ENCODE results near the gene HMOX1. TPM values are rescaled to one million over a fixed set of nuclear protein-coding genes. Genes with fewer than 3 reads are reported as not detected.

HMOX1 gene, protein sequence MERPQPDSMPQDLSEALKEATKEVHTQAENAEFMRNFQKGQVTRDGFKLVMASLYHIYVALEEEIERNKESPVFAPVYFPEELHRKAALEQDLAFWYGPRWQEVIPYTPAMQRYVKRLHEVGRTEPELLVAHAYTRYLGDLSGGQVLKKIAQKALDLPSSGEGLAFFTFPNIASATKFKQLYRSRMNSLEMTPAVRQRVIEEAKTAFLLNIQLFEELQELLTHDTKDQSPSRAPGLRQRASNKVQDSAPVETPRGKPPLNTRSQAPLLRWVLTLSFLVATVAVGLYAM
- 10 to 100 TPM; 12.1 to 32.2 (median 17.1) TPM for polyA plus RNA-seq (ENCODE audit: insufficient read length in 10 of 10)
- long read RNA-seq, donor 1, partial matches to known transcripts: 0 of 1 reads
- long read RNA-seq, donor 1, other reads (novel, unspliced or antisense): 0 of 1 reads
- long read RNA-seq, donor 2, partial matches to known transcripts: 0 of 2 reads
- long read RNA-seq, donor 2, other reads (novel, unspliced or antisense): 0 of 2 reads
- long read RNA-seq, donor 3: 0 reads
- long read RNA-seq, donor 4, partial matches to known transcripts: 0 of 2 reads
- long read RNA-seq, donor 4, other reads (novel, unspliced or antisense): 0 of 2 reads
- long read RNA-seq, donor 5, partial matches to known transcripts: 15 of 19 reads
- long read RNA-seq, donor 5, other reads (novel, unspliced or antisense): 0 of 19 reads
- long read RNA-seq, donor 6, partial matches to known transcripts: 0 of 3 reads
- long read RNA-seq, donor 6, other reads (novel, unspliced or antisense): 0 of 3 reads
- long read RNA-seq, donor 7: 0 reads
- long read RNA-seq, donor 8, transcript HMOX1-201 (5 exons, 1,822 nt): major isoform, 5 of 5 reads
- long read RNA-seq, donor 8, partial matches to known transcripts: 0 of 5 reads
- long read RNA-seq, donor 8, other reads (novel, unspliced or antisense): 0 of 5 reads
- long read RNA-seq, donor 9: 0 reads

- DNase-seq: peak; percentile 83 to 94 (median 86)
Observed at GRCh38 chr22:35380537-35381423, at the start of gene HMOX1. HMOX1 (plus strand) TSS chr22:35381096; CDS start chr22:35381174, 78 bp downstream.

DNA sequence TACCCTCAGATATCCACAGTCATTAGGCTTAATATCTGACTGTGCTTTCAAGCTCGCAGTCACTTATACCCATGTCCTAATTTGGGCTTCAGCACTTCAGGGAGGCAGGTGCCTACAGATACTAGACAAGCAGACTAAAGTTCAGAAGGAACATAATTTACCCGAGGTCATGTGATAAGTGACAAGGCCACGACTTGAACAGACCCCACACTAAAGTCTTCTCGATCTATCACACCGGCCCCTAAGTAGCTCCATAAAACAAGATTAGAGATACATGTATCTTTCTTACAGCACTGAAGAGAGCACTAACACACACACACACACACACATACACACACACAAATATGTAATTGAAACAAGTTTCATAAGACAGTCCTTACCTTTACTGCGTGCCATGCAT, 48.6 kb upstream of the HMOX1 start:
- no peak for DNase-seq

GRCh38 chr22:35333220-35333619, 47.7 kb upstream of the HMOX1 start:
- DNase-seq: no peak

DNA sequence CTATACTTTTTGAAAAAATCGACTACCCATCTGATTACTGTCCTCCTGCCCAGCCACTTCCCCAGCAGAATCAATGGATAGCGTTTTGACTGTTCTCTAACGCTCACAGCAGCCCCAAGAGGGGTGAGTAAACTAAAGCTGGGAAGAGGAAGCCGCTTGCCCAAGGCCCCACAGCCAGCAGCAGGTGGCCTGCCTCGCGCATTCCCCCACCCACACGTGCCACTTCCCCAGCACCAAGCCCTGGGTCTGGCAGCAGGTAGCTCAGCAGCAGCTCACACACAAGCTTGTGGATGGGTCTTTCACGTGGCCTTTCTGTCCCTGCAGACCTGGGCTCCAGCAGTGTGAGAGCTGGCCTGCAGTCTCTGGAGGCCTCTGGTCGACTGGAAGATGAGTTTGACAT, 46.9 kb upstream of the HMOX1 start:
- DNase-seq: no peak

DNA sequence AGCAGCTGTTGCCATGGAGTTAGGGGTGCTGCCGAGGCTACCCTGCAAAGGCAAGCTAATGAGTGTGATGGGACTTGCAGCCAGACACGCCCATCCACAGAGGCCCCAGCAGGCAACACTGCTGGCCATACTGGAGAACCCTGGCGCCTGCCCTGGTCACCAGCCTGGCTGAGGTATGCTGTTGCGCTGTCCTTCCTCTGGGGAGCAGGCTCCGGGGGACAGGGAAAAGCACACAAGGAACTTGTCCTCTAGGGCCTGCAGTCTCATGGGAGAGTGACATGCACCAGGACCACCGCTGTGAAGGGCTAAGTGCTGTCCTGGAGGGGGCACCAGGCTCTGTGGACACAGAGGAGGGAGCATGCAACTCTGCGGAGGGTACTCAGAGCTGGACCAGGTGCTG, 45.4 kb upstream of the HMOX1 start:
- no peak for DNase-seq

- no peak for DNase-seq
Observed at GRCh38 chr22:35335936-35336781, 44.7 kb upstream of the HMOX1 start.

GRCh38 chr22:35337932-35338331, 43.0 kb upstream of the HMOX1 start:
- no peak for DNase-seq

- no peak for DNase-seq
Observed at GRCh38 chr22:35341090-35341874, 39.6 kb upstream of the HMOX1 start.

- DNase-seq: no peak
Observed at GRCh38 chr22:35342390-35342789, 38.5 kb upstream of the HMOX1 start.

DNA sequence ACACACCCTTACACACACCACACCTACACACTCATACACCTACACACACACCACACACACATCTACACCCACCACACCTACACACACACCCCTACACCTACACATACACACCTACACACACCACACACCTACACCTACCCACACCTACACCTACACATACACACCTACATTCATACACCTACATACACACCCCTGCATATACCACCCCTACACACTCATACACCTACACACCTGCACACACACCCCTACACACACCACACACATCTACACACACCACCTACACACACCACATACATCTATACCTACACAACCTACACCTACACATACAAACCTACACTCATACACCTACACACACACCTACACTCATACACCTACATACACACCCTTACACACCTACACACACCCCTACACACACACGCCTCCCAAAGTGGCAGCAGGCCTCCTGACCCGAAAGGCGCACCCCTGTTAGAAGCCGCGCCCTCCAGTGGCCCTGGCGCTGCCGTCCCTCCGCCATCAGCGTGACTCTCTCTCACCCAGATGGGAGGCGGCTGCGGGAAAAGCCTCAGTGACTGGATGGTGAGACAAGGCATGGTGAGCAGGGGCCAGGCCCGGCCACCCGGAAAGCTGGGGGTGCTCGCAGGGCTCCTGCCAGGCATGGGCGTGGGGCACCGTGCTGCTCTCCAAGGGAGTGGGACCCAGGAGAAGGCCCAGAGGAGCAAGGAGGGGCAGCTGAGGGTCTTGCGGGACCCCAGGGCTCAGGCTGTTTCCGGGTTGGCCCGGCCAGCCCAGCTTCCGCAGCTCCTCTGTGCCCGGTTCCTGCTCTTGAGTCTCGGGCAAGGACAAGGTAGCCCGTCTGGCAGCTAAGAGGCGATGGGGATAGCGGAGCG, 37.0 kb upstream of the HMOX1 start:
- DNase-seq: no peak

- DNase-seq: no peak
Observed at GRCh38 chr22:35344956-35345690, 35.8 kb upstream of the HMOX1 start.

GRCh38 chr22:35345808-35346505, 34.9 kb upstream of the HMOX1 start:
- no peak for DNase-seq

GRCh38 chr22:35346596-35347220, 34.2 kb upstream of the HMOX1 start:
- no peak for DNase-seq

DNA sequence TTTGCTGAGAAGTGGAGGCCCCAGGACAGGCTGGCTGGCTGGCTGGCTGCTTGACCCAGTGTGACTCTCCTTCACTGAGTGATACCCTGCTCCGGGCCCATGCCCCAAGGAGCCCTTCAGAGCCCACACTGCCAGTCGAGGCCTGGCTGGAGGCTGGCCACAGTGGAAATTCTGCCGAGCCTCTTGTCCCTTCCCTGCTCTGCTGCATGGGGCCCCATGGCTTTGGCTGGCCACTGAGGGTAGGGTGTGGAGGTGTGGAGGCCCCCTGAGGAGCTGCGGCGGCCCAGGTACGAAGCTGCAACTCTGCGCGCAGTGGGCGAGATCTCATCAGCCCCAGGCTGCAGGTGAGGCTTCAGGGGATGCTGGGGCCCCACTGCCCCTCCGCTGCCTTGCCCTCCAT, 33.4 kb upstream of the HMOX1 start:
- no peak for DNase-seq

DNA sequence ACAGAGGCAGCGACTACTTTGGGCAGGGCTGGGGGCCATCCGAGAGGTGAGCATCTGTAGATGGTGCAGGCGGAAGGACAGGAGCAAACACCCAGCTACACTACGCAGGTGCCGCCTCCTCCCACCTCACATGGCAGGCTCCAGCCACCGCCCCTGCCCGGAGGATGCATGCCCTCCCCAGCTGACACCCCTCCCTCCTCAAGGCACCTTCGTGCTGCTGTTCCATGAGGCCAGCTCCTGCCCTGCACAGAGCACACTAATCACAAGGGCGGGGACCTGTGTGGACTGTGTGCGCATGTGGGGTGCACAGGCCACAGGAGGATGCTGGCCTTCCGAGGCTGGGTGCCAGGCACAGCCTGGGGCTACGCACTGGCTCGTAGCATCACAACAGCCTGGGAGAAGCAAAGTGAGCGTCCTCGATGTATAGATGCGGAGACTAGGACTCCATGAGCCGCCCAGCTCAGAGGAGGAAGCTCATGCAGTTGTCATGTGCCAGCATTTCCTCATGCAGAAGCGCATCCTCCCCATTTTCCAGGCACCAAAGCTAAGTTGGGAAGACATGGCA, 32.8 kb upstream of the HMOX1 start:
- DNase-seq: no peak

DNA sequence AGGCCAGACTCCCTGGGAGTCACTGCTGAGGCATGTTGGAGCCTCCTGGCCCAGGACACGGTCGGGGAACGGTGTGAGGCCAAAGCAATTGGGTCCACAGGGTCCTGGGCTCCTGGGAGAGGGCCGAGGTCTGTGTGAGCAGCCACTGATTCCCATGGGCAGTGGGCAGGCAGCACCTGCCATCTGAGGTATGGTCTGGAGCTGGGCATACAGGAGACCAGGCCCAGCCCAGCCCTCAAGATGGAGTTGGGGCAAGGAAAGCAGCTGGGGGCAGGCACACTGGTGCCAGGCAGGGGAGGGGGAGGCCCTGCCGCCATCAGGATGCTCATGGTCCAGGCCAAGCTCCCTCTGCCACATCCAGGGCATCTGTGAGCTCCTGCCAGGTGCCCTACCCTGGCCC, 32.2 kb upstream of the HMOX1 start:
- DNase-seq: peak in 1 of 3 donors; percentile 24

DNA sequence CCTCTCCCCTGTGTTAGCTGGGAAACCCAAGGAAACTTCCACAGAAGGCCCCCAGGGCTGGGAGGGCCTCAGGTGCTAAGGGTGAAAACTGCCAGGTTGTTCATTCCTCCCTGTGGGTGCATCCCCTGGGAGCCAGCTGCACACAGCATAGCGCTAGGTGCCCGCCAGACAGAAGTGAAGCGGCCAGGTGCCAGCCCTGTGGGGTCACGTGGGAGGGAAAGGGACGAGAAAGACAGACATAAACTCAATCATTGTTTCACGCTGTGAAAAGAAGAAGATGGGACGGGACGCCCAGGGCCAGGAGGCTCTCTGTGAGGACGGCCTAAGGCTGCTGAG, 31.6 kb upstream of the HMOX1 start:
- DNase-seq: no peak
